Stimulated activated CD4-positive, alpha-beta T cell treated with anti-CD3 and anti-CD28 coated beads, Interleukin-2, amount 100 ng/mL, for 24 hours (primary cell): ENCODE measurements around the gene PYGB.
"Not testable (repeated sequence)": the region's sequence is repeated elsewhere in the genome, so short reads cannot be mapped to it uniquely, and the experiment has no call there.

Experiments used
- DNase-seq, 2 donors: peaks; one replicate each; pipeline ENCODE4 v3.0.0-alpha.2; 2020

Gene PYGB

GRCh38 chr20:25230166-25230831 lies 17.6 kb upstream of the PYGB start:
- no peak for DNase-seq

- no peak for DNase-seq
These were observed 14.7 kb upstream of the PYGB start for GRCh38 chr20:25233016-25233772.

DNA sequence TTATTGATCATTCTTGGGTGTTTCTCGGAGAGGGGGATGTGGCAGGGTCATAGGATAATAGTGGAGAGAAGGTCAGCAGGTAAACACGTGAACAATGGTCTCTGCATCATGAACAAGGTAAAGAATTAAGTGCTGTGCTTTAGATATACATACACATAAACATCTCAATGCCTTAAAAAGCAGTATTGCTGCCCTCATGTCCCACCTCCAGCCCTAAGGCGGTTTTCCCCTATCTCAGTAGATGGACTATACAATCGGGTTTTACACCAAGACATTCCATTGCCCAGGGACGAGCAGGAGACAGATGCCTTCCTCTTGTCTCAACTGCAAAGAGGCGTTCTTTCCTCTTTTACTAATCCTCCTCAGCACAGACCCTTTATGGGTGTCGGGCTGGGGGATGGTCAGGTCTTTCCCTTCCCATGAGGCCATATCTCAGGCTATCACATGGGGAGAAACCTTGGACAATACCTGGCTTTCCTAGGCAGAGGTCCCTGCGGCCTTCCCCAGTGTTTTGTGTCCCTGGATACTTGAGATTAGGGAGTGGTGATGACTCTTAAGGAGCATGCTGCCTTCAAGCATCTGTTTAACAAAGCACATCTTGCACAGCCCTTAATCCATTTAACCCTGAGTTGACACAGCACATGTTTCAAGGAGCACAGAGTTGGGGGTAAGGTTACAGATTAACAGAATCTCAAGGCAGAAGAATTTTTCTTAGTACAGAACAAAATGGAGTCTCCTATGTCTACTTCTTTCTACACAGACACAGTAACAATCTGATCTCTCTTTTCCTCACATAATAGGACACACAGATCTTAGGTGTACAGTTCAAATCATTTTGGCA lies 13.7 kb upstream of the PYGB start:
- DNase-seq = not testable (repeated sequence)

GRCh38 chr20:25236450-25237304 lies 11.2 kb upstream of the PYGB start:
- DNase-seq = no peak

- DNase-seq = peak; percentile 60 to 67
These were observed 10.1 kb upstream of the PYGB start for GRCh38 chr20:25237610-25238318.

- no peak for DNase-seq
These were observed 9.4 kb upstream of the PYGB start for GRCh38 chr20:25238319-25239037.

DNA sequence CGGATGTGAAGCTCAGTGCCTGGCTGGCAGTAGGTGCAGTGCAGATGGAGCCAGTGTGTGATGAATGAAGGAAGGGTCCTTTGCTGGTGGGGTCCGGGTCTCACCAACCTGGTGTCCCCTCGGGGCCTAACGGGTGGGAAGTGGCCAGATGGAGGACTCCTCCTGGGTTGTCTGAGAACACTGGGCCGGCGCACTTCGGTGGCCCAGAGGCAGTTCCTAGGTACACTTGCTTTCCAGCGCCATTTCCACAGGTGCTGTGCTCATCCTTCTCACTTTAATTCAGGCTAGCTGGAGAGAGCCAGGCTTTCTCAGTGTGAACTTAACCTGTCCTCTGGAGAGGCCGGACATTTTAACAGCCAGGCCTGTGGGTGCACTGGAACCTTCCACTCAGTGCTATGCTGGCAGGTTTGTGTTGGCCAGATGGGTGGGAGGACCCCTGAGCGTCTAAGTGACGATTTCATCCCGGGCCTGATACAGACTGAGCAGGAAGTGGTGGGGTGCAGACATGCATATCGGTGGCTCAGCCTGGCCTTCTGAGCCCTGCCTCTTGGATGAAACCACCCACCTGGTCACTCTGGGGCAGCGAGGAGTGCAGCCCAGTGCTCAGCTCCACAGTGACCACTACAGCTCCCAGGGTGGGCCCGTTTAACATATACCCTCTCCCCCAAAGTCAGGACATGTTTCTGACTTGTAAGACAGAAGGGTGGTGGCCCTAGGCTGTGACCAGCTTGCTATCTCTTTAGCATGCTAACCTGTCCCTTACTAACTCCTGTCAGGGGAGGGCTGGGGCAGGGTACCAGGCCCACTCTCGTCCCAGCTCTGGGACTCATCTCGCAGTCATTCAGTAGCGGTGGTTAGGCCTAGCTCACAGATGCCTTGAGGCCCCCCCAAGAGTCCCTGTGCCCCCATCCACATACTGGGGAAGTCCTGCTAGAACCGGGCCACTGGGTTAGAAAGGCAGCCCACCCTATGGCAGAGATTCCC lies 8.2 kb upstream of the PYGB start:
- no peak for DNase-seq

DNA sequence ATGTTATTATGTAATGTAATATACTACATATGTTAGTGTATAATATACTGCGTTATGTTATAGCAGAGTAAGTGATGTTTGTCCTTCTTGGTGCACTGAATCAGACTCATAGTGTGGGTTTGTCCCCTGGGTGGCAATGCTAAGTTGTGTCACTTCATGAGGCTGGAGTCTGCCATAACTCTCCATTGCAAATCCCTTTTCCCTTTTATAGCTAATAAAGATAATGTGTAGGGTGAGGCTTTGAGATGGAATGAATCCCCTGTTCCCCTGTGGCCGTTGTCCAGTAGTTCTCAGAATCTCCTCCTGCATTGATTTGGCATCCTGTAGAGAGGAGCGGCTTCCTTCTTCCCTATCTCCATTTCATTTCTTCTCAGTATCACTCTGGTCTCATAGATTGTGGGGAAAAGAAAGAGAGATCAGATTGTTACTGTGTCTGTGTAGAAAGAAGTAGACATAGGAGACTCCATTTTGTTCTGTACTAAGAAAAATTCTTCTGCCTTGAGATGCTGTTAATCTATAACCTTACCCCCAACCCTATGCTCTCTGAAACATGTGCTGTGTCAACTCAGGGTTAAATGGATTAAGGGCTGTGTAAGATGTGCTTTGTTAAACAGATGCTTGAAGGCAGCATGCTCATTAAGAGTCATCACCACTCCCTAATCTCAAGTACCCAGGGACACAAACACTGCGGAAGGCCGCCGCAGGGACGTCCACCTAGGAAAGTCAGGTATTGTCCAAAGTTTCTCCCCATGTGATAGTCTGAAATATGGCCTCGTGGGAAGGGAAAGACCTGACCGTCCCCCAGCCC lies 6.8 kb upstream of the PYGB start:
- not testable (repeated sequence) for DNase-seq

- not testable (repeated sequence) for DNase-seq
These were observed 6.3 kb upstream of the PYGB start for GRCh38 chr20:25241659-25241955.

GRCh38 chr20:25242231-25242630 lies 5.7 kb upstream of the PYGB start:
- no peak for DNase-seq

GRCh38 chr20:25243416-25243979 lies 4.4 kb upstream of the PYGB start:
- no peak for DNase-seq

DNA sequence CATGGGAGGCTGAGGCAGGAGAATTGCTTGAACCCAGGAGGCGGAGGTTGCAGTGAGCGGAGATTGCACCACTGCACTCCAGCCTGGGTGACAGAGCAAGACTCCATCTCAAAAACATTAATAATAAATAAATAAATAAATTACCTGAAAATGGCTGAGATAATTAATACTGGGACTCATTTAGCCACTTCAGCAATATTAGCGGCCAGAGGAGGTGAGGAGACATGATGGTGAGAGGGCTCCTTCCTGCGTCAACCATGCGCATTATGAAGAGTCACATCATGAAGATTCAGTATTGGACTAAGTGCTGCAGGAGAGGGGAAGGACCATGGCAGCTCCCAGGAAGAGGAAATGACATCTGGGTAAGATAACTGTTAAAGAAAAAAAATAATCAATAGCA lies 2.9 kb upstream of the PYGB start:
- DNase-seq = no peak

- no peak for DNase-seq
These were observed 2.4 kb upstream of the PYGB start for GRCh38 chr20:25245461-25245860.

DNA sequence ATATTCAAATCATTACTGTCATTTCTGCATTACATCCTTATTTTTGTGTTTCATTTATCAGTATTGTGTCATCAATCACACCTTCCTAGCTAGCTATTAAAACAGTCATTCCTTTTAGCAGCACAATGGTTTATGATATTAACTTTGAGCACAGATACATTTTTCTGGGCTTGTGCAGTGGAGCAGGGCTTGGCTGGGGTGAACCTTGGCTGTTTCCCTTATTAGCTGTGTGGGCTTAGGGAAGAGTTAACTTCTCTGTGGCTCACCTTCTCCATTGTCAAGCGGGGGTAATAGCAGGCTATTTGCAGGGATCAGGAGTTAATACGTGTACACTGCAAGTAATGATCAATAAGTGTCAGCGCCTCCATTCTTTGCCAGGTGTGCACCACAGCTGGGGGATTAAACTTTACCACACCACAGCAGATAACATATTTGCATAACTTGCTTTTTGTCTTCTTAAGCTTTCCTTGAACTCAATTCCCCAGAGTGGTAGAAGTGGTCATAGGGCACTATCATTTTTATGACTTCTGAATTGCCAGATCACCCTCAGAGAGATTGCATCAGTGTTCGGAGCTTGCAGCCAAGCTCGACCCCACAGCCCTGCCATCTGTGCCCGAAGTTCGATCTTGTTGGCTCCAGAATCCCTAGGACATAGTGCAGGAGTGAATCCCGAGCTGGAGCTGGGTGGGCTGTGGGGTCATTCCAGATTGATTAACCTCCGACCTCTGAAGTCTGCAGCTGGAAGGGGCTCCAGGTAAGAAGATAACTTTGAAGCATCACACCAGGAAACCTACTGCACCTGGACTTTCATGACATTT lies 1.5 kb upstream of the PYGB start:
- DNase-seq = no peak

- peak in 1 of 2 donors; percentile 24 for DNase-seq
These were observed 826 bp upstream of the PYGB start for GRCh38 chr20:25247000-25247517.

GRCh38 chr20:25247518-25247955 lies 348 bp upstream of the PYGB start:
- peak; percentile 18 to 28 for DNase-seq

DNA sequence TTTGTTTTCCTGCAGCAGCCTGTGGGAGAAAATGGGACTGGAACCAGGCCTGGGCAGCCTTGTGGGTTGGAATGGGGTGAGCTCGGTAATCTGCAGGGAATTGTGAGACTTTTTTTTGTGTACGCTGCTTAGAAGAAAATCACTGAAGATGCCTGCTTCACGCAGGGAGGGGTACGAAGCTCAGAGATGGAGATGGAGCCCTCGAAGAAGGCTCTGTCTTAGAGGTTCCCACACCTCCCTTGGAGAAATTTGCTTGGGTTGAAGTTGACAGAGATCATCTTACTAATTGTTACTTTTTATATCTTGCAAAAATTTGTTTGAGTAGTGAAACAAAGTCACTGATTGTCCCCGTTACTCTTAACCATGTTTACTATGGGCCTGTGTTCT lies 894 bp downstream of the PYGB start:
- no peak for DNase-seq
